BE2C (cell line): ENCODE measurements around the gene PKD1L1.

Experiments
- DNase-seq: peaks from one replicate; pipeline ENCODE4 v3.0.0-alpha.2; 2020
- H3K27me3 ChIP-seq: fragments of 250-450 bp; sonication (Bioruptor Pico); 2 replicates; pipeline ENCODE4 v1.5.1; 2020; ENCODE audit warnings: mild to moderate bottlenecking
- H3K36me3 ChIP-seq: fragments of 250-450 bp; sonication (Bioruptor Pico); 2 replicates; pipeline ENCODE4 v1.5.1; 2020; ENCODE audit warnings: mild to moderate bottlenecking
- H3K4me1 ChIP-seq: fragments of 250-450 bp; sonication (Bioruptor Pico); 2 replicates; pipeline ENCODE4 v1.5.1; 2020
- H3K4me3 ChIP-seq: 2 replicates; pipeline ENCODE4 v1.5.1; 2011; ENCODE audit warnings: low read depth, low read length
- H3K9me3 ChIP-seq: fragments of 250-450 bp; sonication (Bioruptor Pico); 2 replicates; pipeline ENCODE4 v1.5.1; 2020
- CTCF ChIP-seq: IDR thresholded peaks from 2 replicates; pipeline ENCODE4 v1.5.1; 2012; ENCODE audit warnings: mild to moderate bottlenecking, low read depth, low read length

Gene PKD1L1

GRCh38 chr7:47811632-47812380, 136.5 kb downstream of the PKD1L1 start:
- peaks cover 2% of the 10 kb centered on the region; the same call in 1 of the 2 replicates for H3K4me1 ChIP-seq
- H3K36me3 ChIP-seq, result no peaks in the 10 kb centered on the region
- no peak for TF ChIP-seq CTCF
- no peak for DNase-seq
- no peaks in the 10 kb centered on the region for H3K27me3 ChIP-seq
- H3K4me3 ChIP-seq, result no peak overlapping the region
- H3K9me3 ChIP-seq, result no peaks in the 10 kb centered on the region

GRCh38 chr7:47809387-47809786, 138.9 kb downstream of the PKD1L1 start:
- peaks cover 11% of the 10 kb centered on the region for H3K4me1 ChIP-seq
- H3K4me3 ChIP-seq, result no peak overlapping the region
- H3K9me3 ChIP-seq, result no peaks in the 10 kb centered on the region
- no peaks in the 10 kb centered on the region for H3K27me3 ChIP-seq
- TF ChIP-seq CTCF, result no peak
- no peak for DNase-seq
- H3K36me3 ChIP-seq, result no peaks in the 10 kb centered on the region

GRCh38 chr7:47808321-47808720, 139.9 kb downstream of the PKD1L1 start:
- DNase-seq, result no peak
- Histone ChIP-seq H3K27me3 (no peaks in the 10 kb centered on the region), H3K9me3 (no peaks in the 10 kb centered on the region), H3K4me3 (no peak overlapping the region), H3K4me1 (peaks cover 11% of the 10 kb centered on the region), H3K36me3 (no peaks in the 10 kb centered on the region)
- TF ChIP-seq CTCF, result no peak

GRCh38 chr7:47807756-47808155, 140.5 kb downstream of the PKD1L1 start:
- Histone ChIP-seq H3K4me3 (no peak overlapping the region), H3K27me3 (no peaks in the 10 kb centered on the region), H3K36me3 (no peaks in the 10 kb centered on the region), H3K4me1 (peaks cover 11% of the 10 kb centered on the region), H3K9me3 (no peaks in the 10 kb centered on the region)
- peak; percentile 14; the same call in 1 of the 2 replicates for TF ChIP-seq CTCF
- no peak for DNase-seq

GRCh38 chr7:47807126-47807525, 141.1 kb downstream of the PKD1L1 start:
- H3K27me3 ChIP-seq, result no peaks in the 10 kb centered on the region
- peaks cover 11% of the 10 kb centered on the region for H3K4me1 ChIP-seq
- H3K36me3 ChIP-seq, result no peaks in the 10 kb centered on the region
- TF ChIP-seq CTCF, result no peak
- no peaks in the 10 kb centered on the region for H3K9me3 ChIP-seq
- no peak for DNase-seq
- H3K4me3 ChIP-seq, result no peak overlapping the region

GRCh38 chr7:47806701-47807103, 141.6 kb downstream of the PKD1L1 start:
- no peak for DNase-seq
- Histone ChIP-seq H3K4me3 (no peak overlapping the region), H3K9me3 (no peaks in the 10 kb centered on the region), H3K4me1 (peaks cover 11% of the 10 kb centered on the region), H3K36me3 (no peaks in the 10 kb centered on the region), H3K27me3 (no peaks in the 10 kb centered on the region)
- TF ChIP-seq CTCF, result no peak
